Common myeloid progenitor, CD34-positive (primary cell): ENCODE results near the gene SMIM33. TPM values are rescaled to one million over a fixed set of nuclear protein-coding genes. Genes with fewer than 3 reads are reported as not detected.

ENCODE experiments used
- CTCF ChIA-PET: fragments of 350-600 bp; sonication (Branson Sonifier 250); formaldehyde crosslinking; loops from one replicate; lab custom pipeline; 2021; ENCODE audit warnings: antibody characterized with exemption; lab: Charles Lee
- POLR2A ChIA-PET: fragments of 350-600 bp; sonication (Branson Sonifier 250); formaldehyde crosslinking; loops from one replicate; lab custom pipeline; 2021; ENCODE audit warnings: antibody characterized with exemption; lab: Charles Lee
- DNase-seq, 3 donors: peaks; one replicate each; pipeline versions ENCODE4 v3.0.0 to v3.0.0-alpha.2; 2013
- H3K27ac ChIP-seq, 2 experiments: 1 replicate in 1 of 2; 2 replicates in 1 of 2; pipeline ENCODE4 v1.7.0; 2013; ENCODE audit warnings: inconsistent platforms in 2 of 2, low read length in 2 of 2, mild to moderate bottlenecking in 2 of 2, low read depth in 1 of 2, moderate library complexity in 1 of 2; ENCODE audit not compliant: severe bottlenecking in 2 of 2, insufficient read depth in 1 of 2, poor library complexity in 1 of 2
- H3K27me3 ChIP-seq, 5 experiments: replicated peaks in 2 of 5; 1 replicate in 3 of 5; 2 replicates in 2 of 5; pipeline versions ENCODE4 v1.6.1 to v1.7.0; 2013; ENCODE audit warnings: low read length in 4 of 5, mild to moderate bottlenecking in 2 of 5, moderate library complexity in 2 of 5, inconsistent platforms in 1 of 5; ENCODE audit not compliant: insufficient read depth in 5 of 5, control insufficient read depth in 4 of 5
- H3K36me3 ChIP-seq, 4 experiments: 1 replicate in 2 of 4; 2 replicates in 2 of 4; pipeline versions ENCODE4 v1.6.1 to v1.7.0; 2013; ENCODE audit warnings: low read length in 3 of 4, control low read depth in 1 of 4, mild to moderate bottlenecking in 1 of 4; ENCODE audit not compliant: control insufficient read depth in 4 of 4, insufficient read depth in 4 of 4
- H3K4me1 ChIP-seq, 4 experiments: 1 replicate in 3 of 4; 2 replicates in 1 of 4; pipeline versions ENCODE4 v1.6.1 to v1.7.1; 2013; ENCODE audit warnings: low read length in 3 of 4, mild to moderate bottlenecking in 3 of 4, control low read depth in 1 of 4, inconsistent platforms in 1 of 4, moderate library complexity in 1 of 4; ENCODE audit not compliant: control insufficient read depth in 4 of 4, insufficient read depth in 4 of 4; ENCODE audit errors: control extremely low read depth in 1 of 4
- H3K4me3 ChIP-seq, 7 experiments: 1 replicate in 4 of 7; 2 replicates in 3 of 7; pipeline versions ENCODE4 v1.5.1 to v1.7.0; 2013; ENCODE audit warnings: mild to moderate bottlenecking in 7 of 7, low read length in 6 of 7, moderate library complexity in 6 of 7, inconsistent platforms in 2 of 7, low read depth in 2 of 7, control low read depth in 1 of 7; ENCODE audit not compliant: insufficient read depth in 4 of 7, control insufficient read depth in 1 of 7; ENCODE audit errors: extremely low read depth in 1 of 7
- H3K9me3 ChIP-seq, 5 experiments: 1 replicate in 4 of 5; 2 replicates in 1 of 5; pipeline versions ENCODE4 v1.6.1 to v1.7.1; 2013; ENCODE audit warnings: low read length in 4 of 5, mild to moderate bottlenecking in 2 of 5, inconsistent platforms in 1 of 5, low read depth in 1 of 5, moderate library complexity in 1 of 5; ENCODE audit not compliant: control insufficient read depth in 4 of 5, insufficient read depth in 2 of 5; ENCODE audit errors: control extremely low read depth in 1 of 5
- WGBS: methylation state at CpG from one replicate; pipeline ENCODE4 v1.1.5; 2013; ENCODE audit not compliant: insufficient coverage; 5-methylcytosine and 5-hydroxymethylcytosine counted together
- polyA plus RNA-seq: library from polyadenylated mRNA; unstranded; fragments of 120-200 nt; gene quantifications from one replicate; pipeline ENCODE4 v1.2.1, GENCODE V29; 2013

SMIM33 gene
- 0.13 TPM for polyA plus RNA-seq

DNA sequence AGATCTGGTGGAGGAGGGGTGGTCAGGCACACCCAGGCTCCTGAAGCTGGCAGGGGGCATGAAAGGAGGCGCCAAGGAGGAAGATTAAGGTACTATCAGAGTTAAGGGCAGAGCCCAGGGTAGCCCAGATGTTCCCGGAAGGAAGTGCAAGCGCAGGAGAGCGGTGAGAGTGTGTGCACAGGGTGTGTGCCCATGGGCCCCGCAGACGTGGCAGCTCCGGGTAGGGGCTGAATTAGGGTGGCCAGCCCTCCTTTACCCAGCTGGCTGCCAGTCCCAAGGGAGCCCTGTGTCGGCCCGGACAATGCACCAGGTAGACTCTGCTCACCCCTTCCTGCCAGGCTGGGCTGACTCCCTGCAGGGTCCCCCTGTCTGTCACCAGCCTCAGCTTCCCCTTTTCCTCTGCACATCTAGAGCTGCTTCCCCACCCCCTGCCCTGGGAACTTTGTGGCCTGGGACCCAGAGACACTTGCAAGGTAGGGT, at the start of gene SMIM33:
Gene SMIM33 (plus strand): TSS at position 184 of the 480 bp plus-strand sequence. CDS start 118 bp downstream, at position 302.
- Histone ChIP-seq H3K4me1 (peaks cover 13 to 77% (median 71%) of the 10 kb centered on the region in 4 experiments), H3K9me3 (no peaks in the 10 kb centered on the region), H3K27me3 (no peaks in the 10 kb centered on the region), H3K36me3 (peaks cover 0 to 13% (median 2%) of the 10 kb centered on the region in 4 experiments), H3K4me3 (peak within 1 kb of the TSS in 5 of 7 experiments; percentile 31 to 54 (median 51)), H3K27ac (peak within 1 kb of the TSS in 1 of 2 experiments; percentile 34)
- ChIA-PET CTCF (interaction anchor here (0.9 to 3.5 kb wide), 10 partner anchors 11 to 50 kb away, joined by 3 to 13 read pairs (median 4); partner anchors contain the start of gene STING1), POLR2A (interaction anchor here (0.7 to 1.0 kb wide), 4 partner anchors 11 to 204 kb away, joined by 3 to 5 read pairs (median 4); partner anchors contain the start of gene DNAJC18)
- DNase-seq = peak in 2 of 3 donors; percentile 74 to 82
- WGBS = 0% methylated on average over 6 of the region's 9 CpGs

DNA sequence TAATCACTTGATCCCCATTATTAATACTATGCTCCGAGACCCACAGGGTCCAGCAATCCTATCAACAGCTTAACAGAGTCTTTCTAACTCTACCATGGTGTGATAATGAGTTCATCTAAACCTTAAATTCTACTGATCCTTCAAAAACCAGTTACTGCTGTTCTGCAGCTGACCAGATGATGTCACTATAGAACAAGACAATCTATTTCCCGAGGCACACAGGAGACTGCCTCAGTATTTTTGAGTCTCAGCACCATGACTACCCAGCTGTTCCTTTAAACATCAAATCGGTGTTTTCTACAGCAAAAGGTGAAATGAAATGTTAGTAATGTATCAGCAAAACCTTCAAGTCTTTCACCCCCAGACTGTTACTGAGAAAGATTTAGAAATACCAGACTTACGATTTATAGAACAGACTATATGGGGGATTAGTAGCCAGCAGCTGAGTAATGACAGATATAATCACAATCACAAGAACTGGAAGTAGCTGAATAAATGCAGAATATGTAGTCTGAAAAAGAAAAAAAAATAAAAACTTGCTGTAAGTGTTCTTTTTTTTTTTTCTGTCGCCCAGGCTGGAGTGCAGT, 48.4 kb upstream of the SMIM33 start:
- ChIA-PET POLR2A (interaction anchor here (0.6 to 1.2 kb wide), 8 partner anchors 22 to 198 kb away, joined by 3 to 7 read pairs (median 3); partner anchors contain the start of genes STING1 and UBE2D2), CTCF (interaction anchor here (0.6 to 17.0 kb wide), 28 partner anchors 8 to 314 kb away, joined by 3 to 359 read pairs (median 6); partner anchors contain the start of genes DNAJC18, ECSCR, SMIM33 and STING1)
- peaks cover 3 to 43% (median 21%) of the 10 kb centered on the region in 4 experiments for H3K36me3 ChIP-seq
- no peak overlapping the region for H3K27ac ChIP-seq
- peaks cover 0 to 28% (median 22%) of the 10 kb centered on the region in 4 experiments for H3K4me1 ChIP-seq
- no peaks in the 10 kb centered on the region for H3K27me3 ChIP-seq
- H3K4me3 ChIP-seq = no peak overlapping the region
- no peaks in the 10 kb centered on the region for H3K9me3 ChIP-seq
- WGBS = 50% methylated on average over 1 of the region's 5 CpGs
- DNase-seq = peak; percentile 77 to 90 (median 88)

DNA sequence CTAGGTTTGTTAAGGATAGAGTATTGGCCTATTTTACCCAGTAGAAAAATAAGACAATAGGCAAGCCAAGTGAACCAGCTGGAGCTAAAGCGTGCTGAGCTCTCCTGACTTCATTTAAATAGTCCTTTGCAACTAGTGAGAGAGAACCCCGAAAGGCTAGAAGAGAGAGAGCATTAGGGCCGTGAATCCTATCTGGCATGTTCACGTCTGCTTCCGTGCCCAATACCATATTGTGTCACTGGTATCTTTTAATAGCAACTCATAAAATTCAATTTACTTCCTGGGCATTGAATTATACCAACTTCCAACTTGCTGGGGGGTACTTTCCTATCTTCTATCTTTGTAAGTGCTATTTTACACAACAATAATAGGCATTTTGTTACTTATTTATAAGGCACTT, 45.3 kb upstream of the SMIM33 start:
- WGBS = 92% methylated on average over 5 of the region's 5 CpGs

DNA sequence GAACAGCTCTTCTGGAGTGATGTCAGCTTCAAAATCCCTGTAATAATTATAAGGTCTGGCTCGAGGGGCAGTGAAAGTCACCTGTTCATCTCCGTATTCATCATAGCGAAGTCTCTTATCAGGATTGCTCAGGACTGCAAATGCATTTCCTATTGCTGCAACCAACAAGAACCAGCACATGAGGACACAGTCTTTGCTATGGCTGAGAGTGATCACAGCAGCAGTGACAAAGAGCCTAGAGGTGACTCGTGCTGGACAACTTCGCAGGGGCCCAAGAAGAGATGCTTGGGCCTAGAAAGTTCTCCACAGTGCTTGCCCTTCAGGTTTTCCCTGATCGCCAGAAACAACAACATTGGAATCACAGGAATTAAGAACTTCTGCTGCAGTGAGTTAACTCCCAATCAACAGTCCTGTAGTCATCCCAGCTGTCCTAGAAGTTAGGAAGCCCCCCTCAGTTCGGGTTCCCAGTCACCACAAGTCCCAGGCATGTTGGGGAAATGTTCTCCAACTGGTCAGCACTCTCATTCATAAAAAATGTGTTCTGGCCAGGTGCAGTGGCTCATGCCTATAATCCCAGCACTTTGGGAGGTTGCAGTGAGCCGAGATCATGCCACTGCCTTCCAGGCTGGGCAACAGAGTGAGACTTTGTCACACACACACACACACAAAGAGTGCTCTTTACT, 44.5 kb upstream of the SMIM33 start:
- Histone ChIP-seq H3K27ac (no peak overlapping the region), H3K9me3 (no peaks in the 10 kb centered on the region), H3K36me3 (peaks cover 2 to 36% (median 9%) of the 10 kb centered on the region in 4 experiments), H3K4me3 (no peak overlapping the region), H3K4me1 (peaks cover 0 to 12% (median 4%) of the 10 kb centered on the region in 4 experiments), H3K27me3 (no peaks in the 10 kb centered on the region)
- peak in 2 of 3 donors; percentile 49 to 67 for DNase-seq
- POLR2A ChIA-PET = no interaction called here
- CTCF ChIA-PET = interaction anchor here (0.5 to 17.0 kb wide), 7 partner anchors 9 to 141 kb away, joined by 3 to 359 read pairs (median 3); partner anchors contain the start of genes DNAJC18 and SMIM33
- 43% methylated on average over 7 of the region's 8 CpGs for WGBS

More for the DNA sequence above, 45.3 kb upstream of the SMIM33 start:
- ChIA-PET POLR2A (no interaction called here), CTCF (interaction anchor here (1.0 to 17.0 kb wide), 8 partner anchors 10 to 89 kb away, joined by 3 to 359 read pairs (median 13); partner anchors contain the start of genes DNAJC18, SMIM33 and SPATA24)
- no peak for DNase-seq
- H3K36me3 ChIP-seq = peaks cover 2 to 40% (median 13%) of the 10 kb centered on the region in 4 experiments
- peaks cover 0 to 12% (median 4%) of the 10 kb centered on the region in 4 experiments for H3K4me1 ChIP-seq
- H3K9me3 ChIP-seq = no peaks in the 10 kb centered on the region
- H3K27ac ChIP-seq = no peak overlapping the region
- H3K4me3 ChIP-seq = no peak overlapping the region
- no peaks in the 10 kb centered on the region for H3K27me3 ChIP-seq

DNA sequence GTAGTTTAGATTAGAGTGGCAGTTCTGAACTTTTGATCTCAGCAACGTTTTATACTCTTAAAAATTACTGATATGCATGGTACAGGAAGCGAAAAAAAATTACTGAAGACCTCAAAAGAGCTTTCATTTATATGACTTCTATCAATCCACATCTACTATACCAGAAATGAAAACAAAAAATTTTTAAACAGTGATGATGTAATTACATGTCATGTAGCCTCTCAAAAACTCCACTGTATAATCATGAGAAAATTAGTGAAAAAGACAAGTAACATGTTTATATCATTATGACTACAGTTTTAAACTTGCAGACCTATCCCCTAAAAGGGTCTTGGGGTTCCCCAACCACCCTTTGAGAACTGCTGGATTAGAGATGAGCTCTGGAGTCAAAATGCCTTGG, 40.8 kb upstream of the SMIM33 start:
- Histone ChIP-seq H3K27me3 (no peaks in the 10 kb centered on the region), H3K9me3 (no peaks in the 10 kb centered on the region), H3K4me3 (no peak overlapping the region), H3K27ac (no peak overlapping the region), H3K36me3 (peaks cover 2 to 38% (median 10%) of the 10 kb centered on the region in 4 experiments), H3K4me1 (peaks cover 0 to 10% (median 2%) of the 10 kb centered on the region in 4 experiments)
- no CpG with 5 or more reads among the region's 2 CpGs for WGBS
- no peak for DNase-seq
- POLR2A ChIA-PET = interaction anchor here (0.9 kb wide), 1 partner anchor 9 kb away, joined by 3 read pairs; the partner anchor contains the start of gene DNAJC18
- CTCF ChIA-PET = interaction anchor here (1.3 to 2.2 kb wide), 5 partner anchors 9 to 83 kb away, joined by 3 to 11 read pairs (median 5); partner anchors contain the start of gene STING1

DNA sequence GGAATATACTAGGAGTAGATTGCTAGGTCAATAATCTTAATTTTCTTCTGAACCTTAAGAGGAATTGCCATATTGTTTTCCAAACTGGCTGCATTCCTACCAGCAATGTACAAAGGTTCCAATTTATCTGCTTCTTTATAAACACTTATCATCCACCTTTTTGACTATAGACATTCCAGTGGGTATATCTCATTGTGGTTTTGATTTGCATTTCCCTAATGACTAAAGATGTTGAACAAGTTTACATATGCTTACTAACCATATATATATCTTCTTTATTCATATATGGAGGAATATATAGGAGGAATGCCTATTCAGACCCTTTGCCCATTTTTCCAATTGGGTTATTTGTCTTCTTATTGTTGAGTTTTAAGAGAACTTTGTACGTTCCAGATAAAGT, 39.1 kb upstream of the SMIM33 start:
- Histone ChIP-seq H3K4me1 (no peaks in the 10 kb centered on the region), H3K27ac (no peak overlapping the region), H3K9me3 (no peaks in the 10 kb centered on the region), H3K4me3 (no peak overlapping the region), H3K27me3 (no peaks in the 10 kb centered on the region), H3K36me3 (peaks cover 2 to 37% (median 9%) of the 10 kb centered on the region in 4 experiments)
- CTCF ChIA-PET = interaction anchor here (1.7 to 9.4 kb wide), 3 partner anchors 8 to 83 kb away, joined by 3 to 64 read pairs (median 14); partner anchors contain the start of gene SMIM33
- WGBS = no CpG with 5 or more reads among the region's 1 CpG
- DNase-seq = no peak
- POLR2A ChIA-PET = no interaction called here
